ENCODE results near the gene MDM1. TPM values are rescaled to one million over a fixed set of nuclear protein-coding genes. Genes with fewer than 3 reads are reported as not detected.

The MDM1 gene
- total RNA-seq, 2 donors from 2014 or later = 20.7 to 38.3 TPM

- Mint-ChIP-seq H3K27ac (no peak overlapping the region), H3K9me3 (peaks cover 0 to 9% of the 10 kb centered on the region in 2 donors), H3K36me3 (peaks cover 0 to 21% of the 10 kb centered on the region in 2 donors)
- ATAC-seq (no peak), DNase-seq (ENCODE audit: low spot score in 2 of 2) (no peak)
Measured at GRCh38 chr12:68245180-68246021, 86.8 kb downstream of the MDM1 start.

Other genes starting within 250 kb of the MDM1 start
- 10 to 100 TPM; 53.0 to 69.4 TPM for gene IFNG, start 172.6 kb downstream of the MDM1 start, total RNA-seq
- gene IL26, start 106.6 kb downstream of the MDM1 start, total RNA-seq = 1 to 10 TPM in 1 of 2 donors, not detected in 1; 8.3 TPM
- gene IL22, start 78.8 kb downstream of the MDM1 start, total RNA-seq = 1 to 10 TPM in 1 of 2 donors, not detected in 1; 8.4 TPM

Data from activated naive CD4-positive, alpha-beta T cell treated with anti-CD3 and anti-CD28 coated beads, Interleukin-2, amount 50 U/mL, for 72 hours (primary cell).